MCF 10A (cell line): ENCODE data around the gene POLR3H. TPM values are rescaled to one million over a fixed set of nuclear protein-coding genes. Genes with fewer than 3 reads are reported as not detected.

ENCODE experiments used
- BruUV-seq: library from RNA; stranded (reverse); fragments of 400-500 nt; replicated peaks from 2 replicates; lab custom pipeline; 2021; lab: Mats Ljungman, UMichigan
- CTCF ChIA-PET: fragments of 300-600 bp; sonication (Branson Sonifier 250); formaldehyde crosslinking; extraction: SDS; loops from one replicate; lab custom pipeline; 2021; ENCODE audit warnings: antibody characterized with exemption, inconsistent platforms; lab: Yijun Ruan, JAX
- POLR2A ChIA-PET: fragments of 300-600, 350-650 bp; sonication (Branson Sonifier 250); formaldehyde crosslinking; extraction: SDS; loops from one replicate; lab custom pipeline; 2020; ENCODE audit warnings: antibody characterized with exemption, inconsistent platforms; lab: Yijun Ruan, JAX
- DNase-seq: peaks from one replicate; pipeline ENCODE4 v3.0.0-alpha.2; 2018; ENCODE audit not compliant: unreplicated experiment
- H3K27ac Mint-ChIP-seq: one replicate; pipeline ENCODE4 v1.8.0; 2022; ENCODE audit warnings: mild to moderate bottlenecking, low read depth, mixed read lengths; ENCODE audit not compliant: unreplicated experiment
- H3K27me3 Mint-ChIP-seq: one replicate; pipeline ENCODE4 v1.8.0; 2022; ENCODE audit warnings: mixed read lengths; ENCODE audit not compliant: insufficient read depth, unreplicated experiment
- H3K36me3 Mint-ChIP-seq: one replicate; pipeline ENCODE4 v1.8.0; 2022; ENCODE audit warnings: mild to moderate bottlenecking, moderate library complexity, mixed read lengths; ENCODE audit not compliant: insufficient read depth, unreplicated experiment
- H3K4me1 Mint-ChIP-seq: one replicate; pipeline ENCODE4 v1.8.0; 2022; ENCODE audit warnings: mixed read lengths; ENCODE audit not compliant: insufficient read depth, unreplicated experiment
- H3K4me3 Mint-ChIP-seq: one replicate; pipeline ENCODE4 v1.8.0; 2022; ENCODE audit warnings: mild to moderate bottlenecking, moderate library complexity, mixed read lengths; ENCODE audit not compliant: unreplicated experiment
- H3K9me3 Mint-ChIP-seq: one replicate; pipeline ENCODE4 v1.8.0; 2022; ENCODE audit warnings: mixed read lengths; ENCODE audit not compliant: unreplicated experiment
- intact Hi-C: fragments of 100-400 bp; cut with micrococcal nuclease; formaldehyde crosslinking; loops from 2 replicates; pipeline ENCODE4 v1.14.1; 2022
- total RNA-seq: library from RNA; stranded (reverse); gene quantifications from 2 replicates; pipeline ENCODE4 v1.2.3, GENCODE V29; 2022
- TF ChIP-seq, protein P1 (sequence below): fragments of 200-600 bp; IDR thresholded peaks from one replicate; pipeline ENCODE4 v1.8.0; 2022; ENCODE audit warnings: antibody characterized with exemption, mild to moderate bottlenecking; ENCODE audit not compliant: unreplicated experiment

POLR3H gene
- total RNA-seq, 1 experiment from 2014 or later, result 35.5 TPM

DNA sequence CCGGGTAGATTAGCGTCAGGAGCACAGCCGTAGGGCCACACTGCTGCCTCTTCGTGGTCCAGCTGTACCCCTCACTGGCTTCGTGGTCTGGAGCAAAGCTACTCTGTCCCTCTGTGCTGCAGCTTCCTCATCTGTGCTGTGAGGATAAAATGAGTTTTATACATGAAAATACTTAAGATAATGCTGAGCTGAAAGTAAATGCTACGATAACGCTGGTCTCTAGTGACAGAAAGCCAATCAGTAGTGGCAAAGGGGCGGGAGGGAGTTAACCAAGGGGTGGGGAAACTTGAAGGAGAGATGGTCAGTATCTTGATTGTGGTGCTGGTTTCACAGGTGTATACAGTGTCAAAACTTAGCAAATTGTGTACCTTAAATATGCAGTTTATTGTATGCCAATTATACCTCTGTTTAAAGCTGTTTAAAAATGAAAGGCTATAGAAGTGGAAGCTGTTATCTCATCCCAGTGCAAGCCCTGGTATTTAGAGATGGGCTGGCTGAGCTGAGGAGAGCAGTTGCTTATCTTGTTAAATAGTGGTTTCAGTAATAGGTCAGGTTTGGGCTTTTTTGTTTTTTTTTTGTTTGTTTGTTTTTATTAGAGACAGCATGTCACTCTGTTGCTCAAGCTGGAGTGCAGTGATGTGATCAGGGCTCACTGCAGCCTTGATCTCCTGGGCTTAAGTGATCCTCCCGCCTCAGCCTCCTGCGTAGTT is 38.6 kb downstream of the POLR3H start:
- Mint-ChIP-seq H3K4me1 (peaks cover 8% of the 10 kb centered on the region), H3K27me3 (no peaks in the 10 kb centered on the region), H3K27ac (no peak overlapping the region), H3K4me3 (no peak overlapping the region), H3K36me3 (peaks cover 76% of the 10 kb centered on the region), H3K9me3 (no peaks in the 10 kb centered on the region)
- TF ChIP-seq, protein P1, sequence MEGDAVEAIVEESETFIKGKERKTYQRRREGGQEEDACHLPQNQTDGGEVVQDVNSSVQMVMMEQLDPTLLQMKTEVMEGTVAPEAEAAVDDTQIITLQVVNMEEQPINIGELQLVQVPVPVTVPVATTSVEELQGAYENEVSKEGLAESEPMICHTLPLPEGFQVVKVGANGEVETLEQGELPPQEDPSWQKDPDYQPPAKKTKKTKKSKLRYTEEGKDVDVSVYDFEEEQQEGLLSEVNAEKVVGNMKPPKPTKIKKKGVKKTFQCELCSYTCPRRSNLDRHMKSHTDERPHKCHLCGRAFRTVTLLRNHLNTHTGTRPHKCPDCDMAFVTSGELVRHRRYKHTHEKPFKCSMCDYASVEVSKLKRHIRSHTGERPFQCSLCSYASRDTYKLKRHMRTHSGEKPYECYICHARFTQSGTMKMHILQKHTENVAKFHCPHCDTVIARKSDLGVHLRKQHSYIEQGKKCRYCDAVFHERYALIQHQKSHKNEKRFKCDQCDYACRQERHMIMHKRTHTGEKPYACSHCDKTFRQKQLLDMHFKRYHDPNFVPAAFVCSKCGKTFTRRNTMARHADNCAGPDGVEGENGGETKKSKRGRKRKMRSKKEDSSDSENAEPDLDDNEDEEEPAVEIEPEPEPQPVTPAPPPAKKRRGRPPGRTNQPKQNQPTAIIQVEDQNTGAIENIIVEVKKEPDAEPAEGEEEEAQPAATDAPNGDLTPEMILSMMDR, result no peak
- no peak for DNase-seq
- CTCF ChIA-PET, result interaction anchor here (0.5 to 3.0 kb wide), 6 partner anchors 8 to 103 kb away, joined by 3 to 16 read pairs (median 6); no protein-coding TSS in a partner anchor
- BruUV-seq, result no TSS peak
- POLR2A ChIA-PET, result interaction anchor here (0.7 to 3.5 kb wide), 3 partner anchors 36 to 648 kb away, joined by 4 to 21 read pairs (median 9); partner anchors contain the start of genes ACO2, PHF5A, TOB2 and XPNPEP3
- intact Hi-C loops, result no loop called here

DNA sequence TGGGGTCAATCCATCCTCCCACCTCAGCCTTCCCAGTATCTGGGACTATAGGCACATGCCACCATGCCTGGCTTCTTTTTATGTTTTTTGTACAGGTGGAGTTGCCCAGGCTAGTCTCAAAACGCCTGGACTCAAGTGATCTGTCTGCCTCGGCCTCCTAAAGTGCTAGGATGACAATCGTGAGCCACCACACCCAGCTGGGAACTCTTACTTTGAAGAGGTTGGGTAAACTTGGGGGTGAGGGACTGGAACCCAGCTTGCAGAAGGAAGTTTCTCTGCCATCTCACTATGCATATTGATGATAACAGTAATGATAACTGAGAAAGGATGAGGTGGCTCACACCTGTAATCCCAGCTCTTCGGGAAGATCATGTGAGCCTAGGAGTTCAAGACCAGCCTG is 39.5 kb downstream of the POLR3H start:
- Mint-ChIP-seq H3K27me3 (no peaks in the 10 kb centered on the region), H3K36me3 (peaks cover 77% of the 10 kb centered on the region), H3K4me1 (peaks cover 8% of the 10 kb centered on the region), H3K27ac (no peak overlapping the region), H3K4me3 (no peak overlapping the region), H3K9me3 (no peaks in the 10 kb centered on the region)
- no peak for DNase-seq
- TF ChIP-seq, protein P1, result no peak
- ChIA-PET POLR2A (interaction anchor here (0.6 to 3.5 kb wide), 7 partner anchors 13 to 409 kb away, joined by 3 to 21 read pairs (median 4); partner anchors contain the start of genes ACO2, PHF5A and TOB2), CTCF (interaction anchor here (1.0 to 3.0 kb wide), 5 partner anchors 8 to 102 kb away, joined by 4 to 16 read pairs (median 5); no protein-coding TSS in a partner anchor)
- no TSS peak for BruUV-seq
- intact Hi-C loops, result no loop called here

DNA sequence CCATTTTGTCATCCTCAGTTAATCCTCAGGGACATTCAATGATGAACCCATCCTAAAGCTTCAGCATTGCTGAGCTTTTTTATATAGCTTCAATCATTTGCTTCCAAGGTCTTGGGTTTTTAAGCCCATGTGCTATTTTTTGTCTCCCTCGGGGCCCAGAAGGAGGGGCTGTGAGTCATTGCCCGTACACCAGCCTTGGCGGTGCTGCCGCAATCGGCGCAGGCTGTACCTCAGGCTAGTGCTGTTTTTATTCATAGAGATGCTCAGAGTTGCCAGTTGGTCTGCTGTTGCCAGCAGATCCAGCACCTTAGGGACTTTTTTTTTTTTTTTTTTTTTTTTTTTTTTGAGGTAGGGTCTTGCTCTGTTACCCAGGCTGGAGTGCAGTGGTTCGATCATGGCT is 39.9 kb downstream of the POLR3H start:
- Mint-ChIP-seq H3K4me1 (peaks cover 8% of the 10 kb centered on the region), H3K27me3 (no peaks in the 10 kb centered on the region), H3K4me3 (no peak overlapping the region), H3K27ac (no peak overlapping the region), H3K36me3 (peaks cover 79% of the 10 kb centered on the region), H3K9me3 (no peaks in the 10 kb centered on the region)
- ChIA-PET POLR2A (interaction anchor here (0.6 to 3.5 kb wide), 7 partner anchors 13 to 409 kb away, joined by 3 to 21 read pairs (median 4); partner anchors contain the start of genes ACO2, PHF5A and TOB2), CTCF (interaction anchor here (0.6 to 3.0 kb wide), 5 partner anchors 9 to 101 kb away, joined by 3 to 16 read pairs (median 4); no protein-coding TSS in a partner anchor)
- BruUV-seq, result no TSS peak
- intact Hi-C loops, result no loop called here
- TF ChIP-seq, protein P1, result no peak
- DNase-seq, result peak; percentile 81

DNA sequence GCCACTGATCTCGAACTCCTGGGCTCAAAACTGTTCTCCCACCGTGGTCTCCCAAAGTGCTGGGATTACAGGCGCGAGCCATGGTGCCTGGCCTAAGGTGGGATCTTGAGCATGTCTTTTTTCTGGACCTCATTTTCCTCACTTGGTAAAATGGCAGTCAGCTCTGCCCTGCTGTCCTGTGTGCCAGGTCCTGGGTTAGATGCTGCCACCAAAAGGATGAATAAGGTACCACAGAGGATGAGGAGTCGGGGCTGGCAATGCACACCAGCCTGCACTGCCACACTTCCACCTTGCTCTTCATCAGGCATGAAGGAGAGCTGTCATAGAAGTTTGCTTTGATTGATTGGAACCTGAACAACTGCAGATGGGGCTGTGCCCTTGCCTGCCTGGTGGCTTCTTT is 43.1 kb downstream of the POLR3H start:
- DNase-seq, result peak; percentile 41
- H3K27ac Mint-ChIP-seq, result no peak overlapping the region
- no TSS peak for BruUV-seq

More for the DNA sequence above, 43.1 kb downstream of the POLR3H start:
- H3K9me3 Mint-ChIP-seq, result no peaks in the 10 kb centered on the region
- intact Hi-C loops, result no loop called here
- POLR2A ChIA-PET, result no interaction called here
- H3K4me1 Mint-ChIP-seq, result peaks cover 8% of the 10 kb centered on the region
- peaks cover 64% of the 10 kb centered on the region for H3K36me3 Mint-ChIP-seq
- TF ChIP-seq, protein P1, result peak; percentile 24
- H3K4me3 Mint-ChIP-seq, result no peak overlapping the region
- H3K27me3 Mint-ChIP-seq, result no peaks in the 10 kb centered on the region
- CTCF ChIA-PET, result interaction anchor here (0.6 to 2.7 kb wide), 4 partner anchors 16 to 92 kb away, joined by 3 to 15 read pairs (median 4); no protein-coding TSS in a partner anchor
